ENCODE results near the gene C1QC. TPM values are rescaled to one million over a fixed set of nuclear protein-coding genes. Genes with fewer than 3 reads are reported as not detected.

The C1QC gene
- total RNA-seq, 1 experiment from 2014 or later: not detected

GRCh38 chr1:22662318-22662717 lies 18.9 kb downstream of the C1QC start:
- no peak overlapping the region for H3K23ac ChIP-seq (ENCODE audit: insufficient read length, low read depth, low read length)
- H3T11ph ChIP-seq (ENCODE audit: low read length): no peak overlapping the region
- peak; percentile 93 for DNase-seq
- no peaks in the 10 kb centered on the region for H3K4me1 ChIP-seq (ENCODE audit: insufficient read depth, low read length)
- H2BK120ac ChIP-seq (ENCODE audit: low read depth, low read length, poor library complexity, severe bottlenecking): no peak overlapping the region
- H4K20me1 ChIP-seq (ENCODE audit: control insufficient read depth, insufficient read depth, insufficient read length): no peaks in the 10 kb centered on the region
- no peak overlapping the region for H3K4me2 ChIP-seq (ENCODE audit: insufficient read depth, insufficient read length, low read length)
- no peaks in the 10 kb centered on the region for H3K79me2 ChIP-seq (ENCODE audit: insufficient read depth, low read length)
- Mint-ChIP-seq H3K4me3 (peak overlapping the region; percentile 31 to 54; a peak in 3 of 5 replicates), H3K27me3 (ENCODE audit: low read depth) (peaks cover 6% of the 10 kb centered on the region), H3K9me3 (no peaks in the 10 kb centered on the region), H3K4me1 (peaks cover 5 to 7% of the 10 kb centered on the region in 2 experiments), H3K36me3 (ENCODE audit: insufficient read depth in 1 of 3, low read depth in 3 of 3) (no peaks in the 10 kb centered on the region), H3K27ac (no peak overlapping the region; a peak in 1 of 7 replicates)
- no peaks in the 10 kb centered on the region for H3K79me1 ChIP-seq (ENCODE audit: insufficient read depth, low read depth, low read length, poor library complexity, severe bottlenecking)
- H2BK20ac ChIP-seq (ENCODE audit: low read depth, low read length, poor library complexity, severe bottlenecking): no peak overlapping the region
- TF ChIP-seq CTCF (conservative IDR thresholded peaks at IDR 0.05): no peak
- no peaks in the 10 kb centered on the region; the same call in 1 of the 2 replicates for H3K27me3 ChIP-seq (ENCODE audit: insufficient read depth, low read length)
- no peaks in the 10 kb centered on the region for H3K23me2 ChIP-seq (ENCODE audit: insufficient read length, low read depth, low read length, poor library complexity, severe bottlenecking)
- no peak overlapping the region for H3K14ac ChIP-seq (ENCODE audit: insufficient read depth, low read length)
- H3K4ac ChIP-seq (ENCODE audit: low read depth, low read length): no peak overlapping the region
- H4K91ac ChIP-seq (ENCODE audit: insufficient read length, low read depth, low read length): no peak overlapping the region
- H3K9me3 ChIP-seq (ENCODE audit: control insufficient read depth, low read depth, low read length): no peaks in the 10 kb centered on the region
- H3K9ac ChIP-seq (ENCODE audit: extremely low read depth, insufficient read length, low read length): no peak overlapping the region
- no peak overlapping the region for H2BK5ac ChIP-seq (ENCODE audit: insufficient read length, low read length)
- no peak overlapping the region for H2AFZ ChIP-seq (ENCODE audit: low read length)
- no peak overlapping the region for H2AK5ac ChIP-seq (ENCODE audit: insufficient read length, low read length)
- H3K56ac ChIP-seq (ENCODE audit: insufficient read length, low read depth, low read length): no peak overlapping the region
- no peak overlapping the region for H3K27ac ChIP-seq (ENCODE audit: insufficient read length, low read depth, low read length)
- no CpG with 5 or more reads among the region's 5 CpGs for WGBS (ENCODE audit: extremely low coverage, insufficient read length, low lambda C conversion rate)
- H4K5ac ChIP-seq (ENCODE audit: insufficient read length, low read depth, low read length): no peak overlapping the region
- H4K8ac ChIP-seq (replicated peaks; ENCODE audit: insufficient read length, low read depth, low read length): no peak overlapping the region
- H2BK15ac ChIP-seq (ENCODE audit: low read depth, low read length): no peak overlapping the region
- H3K18ac ChIP-seq (ENCODE audit: insufficient read length, low read depth, low read length): no peak overlapping the region
- H2BK12ac ChIP-seq (ENCODE audit: insufficient read length, low read depth, low read length): no peak overlapping the region

Data from H9 (cell line).